Endothelial cell of umbilical vein (primary cell): ENCODE measurements around the gene ANKRD34A.

Experiments
- EZH2 ChIP-seq: IDR thresholded peaks from 2 replicates; pipeline ENCODE4 v1.6.1; 2012; ENCODE audit warnings: borderline replicate concordance, low read depth, mild to moderate bottlenecking, moderate library complexity, low read length, inconsistent platforms; ENCODE audit not compliant: severe bottlenecking
- JUN ChIP-seq: IDR thresholded peaks from 2 replicates; pipeline ENCODE4 v1.6.1; 2011; ENCODE audit warnings: borderline replicate concordance, low read depth; ENCODE audit not compliant: insufficient read length, insufficient read depth
- POLR2A ChIP-seq: IDR thresholded peaks from 2 replicates; pipeline ENCODE4 v1.6.1; 2012; ENCODE audit warnings: low read depth, mild to moderate bottlenecking, control low read depth, low read length
- POLR2AphosphoS5 ChIP-seq: IDR thresholded peaks from 2 replicates; pipeline ENCODE4 v1.6.1; 2012; ENCODE audit warnings: low read depth, mild to moderate bottlenecking, control low read depth, low read length, moderate library complexity; ENCODE audit not compliant: insufficient read depth
- TF ChIP-seq, protein P1 (sequence below), 2 donors: IDR thresholded peaks; 1 replicate in 1 of 2; 2 replicates in 1 of 2; pipeline ENCODE4 v1.5.1; 2011; ENCODE audit warnings: low read length in 2 of 2, mild to moderate bottlenecking in 2 of 2, moderate library complexity in 2 of 2, control low read depth in 1 of 2, inconsistent platforms in 1 of 2, low read depth in 1 of 2; ENCODE audit not compliant: insufficient read depth in 1 of 2; ENCODE audit errors: extremely low read depth in 1 of 2

- TF ChIP-seq, protein P1, sequence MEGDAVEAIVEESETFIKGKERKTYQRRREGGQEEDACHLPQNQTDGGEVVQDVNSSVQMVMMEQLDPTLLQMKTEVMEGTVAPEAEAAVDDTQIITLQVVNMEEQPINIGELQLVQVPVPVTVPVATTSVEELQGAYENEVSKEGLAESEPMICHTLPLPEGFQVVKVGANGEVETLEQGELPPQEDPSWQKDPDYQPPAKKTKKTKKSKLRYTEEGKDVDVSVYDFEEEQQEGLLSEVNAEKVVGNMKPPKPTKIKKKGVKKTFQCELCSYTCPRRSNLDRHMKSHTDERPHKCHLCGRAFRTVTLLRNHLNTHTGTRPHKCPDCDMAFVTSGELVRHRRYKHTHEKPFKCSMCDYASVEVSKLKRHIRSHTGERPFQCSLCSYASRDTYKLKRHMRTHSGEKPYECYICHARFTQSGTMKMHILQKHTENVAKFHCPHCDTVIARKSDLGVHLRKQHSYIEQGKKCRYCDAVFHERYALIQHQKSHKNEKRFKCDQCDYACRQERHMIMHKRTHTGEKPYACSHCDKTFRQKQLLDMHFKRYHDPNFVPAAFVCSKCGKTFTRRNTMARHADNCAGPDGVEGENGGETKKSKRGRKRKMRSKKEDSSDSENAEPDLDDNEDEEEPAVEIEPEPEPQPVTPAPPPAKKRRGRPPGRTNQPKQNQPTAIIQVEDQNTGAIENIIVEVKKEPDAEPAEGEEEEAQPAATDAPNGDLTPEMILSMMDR (IDR thresholded peaks at IDR 0.05; ENCODE audit: extremely low read depth in 1 of 2, insufficient read depth in 1 of 2, low read depth in 1 of 2, low read length in 2 of 2) = no peak
- TF ChIP-seq POLR2AphosphoS5 (no peak), POLR2A (no peak), EZH2 (no peak), JUN (no peak)
These were observed 16.8 kb downstream of the ANKRD34A start for GRCh38 chr1:145947551-145947950.
